ENCODE results near the gene ZSCAN30.

- TF ChIP-seq CTCF (conservative IDR thresholded peaks at IDR 0.05) (peak; percentile 91), ZFX (IDR thresholded peaks at IDR 0.05) (no peak)
Measured at GRCh38 chr18:35231052-35231451, 59.0 kb downstream of the ZSCAN30 start.

Measured in C4-2B (cell line).